ENCODE results near the gene SHF. TPM values are rescaled to one million over a fixed set of nuclear protein-coding genes. Genes with fewer than 3 reads are reported as not detected.

The SHF gene
- total and polyA plus RNA-seq, 2 of the 4 experiments (the other 2 are of a cell fraction), result 1.8 to 3.5 TPM

DNA sequence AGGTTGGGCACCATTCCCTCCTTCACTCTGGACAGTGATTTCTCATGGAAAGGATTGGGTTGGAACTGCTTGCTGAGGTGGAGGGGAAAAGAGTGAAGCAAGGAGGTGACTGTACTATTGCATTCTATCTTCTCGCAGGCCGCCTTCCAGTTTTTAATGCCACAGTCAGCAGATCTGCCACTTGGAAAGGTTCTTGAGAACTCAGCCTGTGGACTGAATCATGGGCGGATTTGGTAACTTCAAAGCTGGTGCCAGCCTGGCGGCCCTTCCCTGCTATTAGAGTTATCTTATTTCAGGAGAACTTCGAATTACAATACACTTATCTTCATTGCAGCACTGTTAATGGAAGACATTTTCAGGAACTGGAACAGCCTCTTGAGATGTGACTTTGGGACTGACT, 41.2 kb upstream of the SHF start:
- CTCF ChIA-PET, result no interaction called here
- TF ChIP-seq MXI1 (IDR thresholded peaks at IDR 0.05; ENCODE audit: borderline replicate concordance, low read depth, low read length) (no peak), MAFK (IDR thresholded peaks at IDR 0.05; ENCODE audit: low read depth, low read length) (no peak), MAZ (IDR thresholded peaks at IDR 0.05; ENCODE audit: borderline replicate concordance, low read depth, low read length) (no peak), NFE2L2 (IDR thresholded peaks at IDR 0.05; ENCODE audit: low read depth, low read length) (no peak), CHD1 (IDR thresholded peaks at IDR 0.05; ENCODE audit: low read depth, low read length) (no peak)
- no peaks in the 10 kb centered on the region for H4K20me1 ChIP-seq (ENCODE audit: insufficient read depth, low read length)
- H4K8ac ChIP-seq (ENCODE audit: low read depth in 2 of 2, low read length in 2 of 2), result no peak overlapping the region
- no peaks in the 10 kb centered on the region for H3K9me3 ChIP-seq (ENCODE audit: control insufficient read depth, insufficient read depth, low read length)
- no peaks in the 10 kb centered on the region for H3K9me1 ChIP-seq (ENCODE audit: insufficient read depth, low read length)
- dilution Hi-C loops (cut with HindIII; ENCODE audit: low sequenced_read_pairs, unreplicated experiment) (no loop called here), intact Hi-C loops (cut with micrococcal nuclease) (no loop called here), in situ Hi-C loops (cut with MboI; ENCODE audit: low sequenced_read_pairs) (no loop called here)
- H3K56ac ChIP-seq (ENCODE audit: extremely low read depth, insufficient read depth, low read length), result no peak overlapping the region
- WGBS, 2 experiments (ENCODE audit: extremely low coverage in 2 of 2, insufficient read length in 1 of 2), result 73% methylated on average over 2 of the region's 5 CpGs; no CpG with 5 or more reads in 1 of the 2 experiments
- no peaks in the 10 kb centered on the region for H3K79me1 ChIP-seq (ENCODE audit: low read depth in 1 of 2, low read length in 2 of 2)
- no peak overlapping the region for H3K4me2 ChIP-seq (ENCODE audit: low read depth, low read length)
- H2AK5ac ChIP-seq (ENCODE audit: low read depth, low read length), result no peak overlapping the region
- H3K9ac ChIP-seq (ENCODE audit: low read depth, low read length), result no peak overlapping the region
- H3K23ac ChIP-seq (ENCODE audit: low read depth, low read length), result no peak overlapping the region
- H2BK5ac ChIP-seq (ENCODE audit: low read depth, low read length, poor library complexity, severe bottlenecking), result no peak overlapping the region
- H2BK120ac ChIP-seq (ENCODE audit: low read depth, low read length), result no peak overlapping the region
- H3K27ac ChIP-seq (ENCODE audit: insufficient read depth, low read length), result no peak overlapping the region
- no peak for DNase-seq
- no peaks in the 10 kb centered on the region for H3K4me1 ChIP-seq (ENCODE audit: control insufficient read depth, insufficient read depth, low read length)
- ATAC-seq (ENCODE audit: low read depth), result no peak
- peaks cover 2% of the 10 kb centered on the region; the same call in 1 of the 2 replicates for H3K27me3 ChIP-seq (ENCODE audit: control insufficient read depth, insufficient read depth, low read length)
- H3K36me3 ChIP-seq (ENCODE audit: control insufficient read depth, insufficient read depth, low read length), result no peaks in the 10 kb centered on the region
- H3K4ac ChIP-seq (ENCODE audit: low read depth, low read length), result no peak overlapping the region
- no TSS peak for BruUV-seq (replicated peaks)
- H4K91ac ChIP-seq (ENCODE audit: insufficient read depth, low read depth, low read length), result no peak overlapping the region
- no peak overlapping the region for H3K18ac ChIP-seq (ENCODE audit: low read depth, low read length)
- H2BK15ac ChIP-seq (ENCODE audit: low read depth, low read length), result no peak overlapping the region
- H2AK9ac ChIP-seq (replicated peaks; ENCODE audit: low read depth, low read length, poor library complexity), result no peak overlapping the region
- POLR2A ChIA-PET (ENCODE audit: unreplicated experiment), result no interaction called here
- H3K14ac ChIP-seq (replicated peaks; ENCODE audit: low read depth, low read length), result no peak overlapping the region
- H2BK20ac ChIP-seq (ENCODE audit: low read depth, low read length), result no peak overlapping the region
- H4K5ac ChIP-seq (ENCODE audit: low read depth, low read length), result no peak overlapping the region
- H3K4me3 ChIP-seq (ENCODE audit: insufficient read depth, low read depth, low read length), result no peak overlapping the region
- no peak overlapping the region for H2AFZ ChIP-seq (replicated peaks; ENCODE audit: low read length, poor library complexity)
